Liver (tissue), 3 donors: ENCODE results near the gene FTO.

Experiments used
- ATF3 ChIP-seq: IDR thresholded peaks from 2 replicates; pipeline ENCODE4 v1.6.1; 2016; ENCODE audit warnings: antibody characterized with exemption
- CTCF ChIP-seq: fragments of 150-350 bp; IDR thresholded peaks from 2 replicates; pipeline ENCODE4 v1.5.1; 2017; ENCODE audit warnings: improper control_type of control experiment, low read depth, low read length; ENCODE audit not compliant: missing input control
- GABPA ChIP-seq, 2 donors: IDR thresholded peaks in 1 of 2; conservative IDR thresholded peaks in 1 of 2; 2 replicates each; pipeline ENCODE4 v1.6.1; 2016; ENCODE audit warnings: antibody characterized with exemption in 2 of 2, mild to moderate bottlenecking in 1 of 2, moderate library complexity in 1 of 2
- REST ChIP-seq: IDR thresholded peaks from 2 replicates; pipeline ENCODE4 v1.6.1; 2016; ENCODE audit warnings: antibody characterized with exemption, mild to moderate bottlenecking
- TF ChIP-seq, protein P1 (sequence below): IDR thresholded peaks from 2 replicates; pipeline ENCODE4 v1.6.1; 2016; ENCODE audit warnings: antibody characterized with exemption
- donor health status: healthy.
- donor health status: healthy.

DNA sequence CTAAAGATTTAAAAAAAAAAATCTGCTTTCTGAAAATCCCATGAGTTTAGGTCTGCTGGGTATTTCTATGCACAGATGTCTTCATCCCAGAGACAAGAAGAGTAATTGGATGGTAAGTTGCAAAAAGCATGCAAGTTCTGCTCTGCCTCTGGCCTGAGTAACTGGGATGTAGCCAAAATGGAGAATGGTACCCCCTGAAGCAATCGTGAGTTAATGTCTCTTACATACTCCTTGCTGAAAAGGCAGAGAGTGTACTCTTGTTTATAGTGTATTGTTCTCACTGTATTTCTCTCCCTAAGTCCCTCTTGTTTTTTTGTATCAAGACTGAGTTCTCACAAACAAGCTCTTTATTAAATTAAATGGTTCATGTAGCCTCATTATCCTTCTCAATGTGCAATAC, 323.6 kb downstream of the FTO start:
- TF ChIP-seq CTCF, result no peak
- TF ChIP-seq REST, result no peak
- no peak for TF ChIP-seq ATF3
- TF ChIP-seq GABPA (IDR thresholded peaks at IDR 0.05 in 1 of 2, conservative IDR thresholded peaks at IDR 0.05 in 1 of 2), result no peak
- TF ChIP-seq, protein P1, sequence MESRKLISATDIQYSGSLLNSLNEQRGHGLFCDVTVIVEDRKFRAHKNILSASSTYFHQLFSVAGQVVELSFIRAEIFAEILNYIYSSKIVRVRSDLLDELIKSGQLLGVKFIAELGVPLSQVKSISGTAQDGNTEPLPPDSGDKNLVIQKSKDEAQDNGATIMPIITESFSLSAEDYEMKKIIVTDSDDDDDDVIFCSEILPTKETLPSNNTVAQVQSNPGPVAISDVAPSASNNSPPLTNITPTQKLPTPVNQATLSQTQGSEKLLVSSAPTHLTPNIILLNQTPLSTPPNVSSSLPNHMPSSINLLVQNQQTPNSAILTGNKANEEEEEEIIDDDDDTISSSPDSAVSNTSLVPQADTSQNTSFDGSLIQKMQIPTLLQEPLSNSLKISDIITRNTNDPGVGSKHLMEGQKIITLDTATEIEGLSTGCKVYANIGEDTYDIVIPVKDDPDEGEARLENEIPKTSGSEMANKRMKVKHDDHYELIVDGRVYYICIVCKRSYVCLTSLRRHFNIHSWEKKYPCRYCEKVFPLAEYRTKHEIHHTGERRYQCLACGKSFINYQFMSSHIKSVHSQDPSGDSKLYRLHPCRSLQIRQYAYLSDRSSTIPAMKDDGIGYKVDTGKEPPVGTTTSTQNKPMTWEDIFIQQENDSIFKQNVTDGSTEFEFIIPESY, result no peak
